Non-pigmented ciliary epithelial cell (primary cell): ENCODE results near the gene L3MBTL1.
"Not testable (repeated sequence)": the region's sequence is repeated elsewhere in the genome, so short reads cannot be mapped to it uniquely, and the experiment has no call there.

Experiments
- DNase-seq: peaks from one replicate; pipeline ENCODE4 v3.0.0-alpha.2; 2010; ENCODE audit warnings: low read depth

Gene L3MBTL1

GRCh38 chr20:43507150-43508080 is at the start of gene L3MBTL1:
Gene L3MBTL1, plus strand, starts transcription at chr20:43507697. Its CDS starts 5,807 bp downstream, at chr20:43513504.
- no peak for DNase-seq

GRCh38 chr20:43458422-43458924 is 49.0 kb upstream of the L3MBTL1 start:
- DNase-seq = no peak

- no peak for DNase-seq
Observed at GRCh38 chr20:43459022-43459942, 48.2 kb upstream of the L3MBTL1 start.

- no peak for DNase-seq
Observed at GRCh38 chr20:43460172-43460829, 47.2 kb upstream of the L3MBTL1 start.

- DNase-seq = no peak
Observed at GRCh38 chr20:43460830-43461200, 46.7 kb upstream of the L3MBTL1 start.

GRCh38 chr20:43461894-43462659 is 45.4 kb upstream of the L3MBTL1 start:
- no peak for DNase-seq

- DNase-seq = no peak
Observed at GRCh38 chr20:43462660-43463526, 44.6 kb upstream of the L3MBTL1 start.

- no peak for DNase-seq
Observed at GRCh38 chr20:43463527-43464218, 43.8 kb upstream of the L3MBTL1 start.

GRCh38 chr20:43464219-43464790 is 43.2 kb upstream of the L3MBTL1 start:
- no peak for DNase-seq

- no peak for DNase-seq
Observed at GRCh38 chr20:43465625-43465943, 41.9 kb upstream of the L3MBTL1 start.

- no peak for DNase-seq
Observed at GRCh38 chr20:43467589-43467988, 39.9 kb upstream of the L3MBTL1 start.

GRCh38 chr20:43472671-43473380 is 34.7 kb upstream of the L3MBTL1 start:
- no peak for DNase-seq

GRCh38 chr20:43473381-43473704 is 34.2 kb upstream of the L3MBTL1 start:
- no peak for DNase-seq

GRCh38 chr20:43477193-43477592 is 30.3 kb upstream of the L3MBTL1 start:
- DNase-seq = no peak

GRCh38 chr20:43477619-43478018 is 29.9 kb upstream of the L3MBTL1 start:
- DNase-seq = no peak

- no peak for DNase-seq
Observed at GRCh38 chr20:43490038-43490437, 17.5 kb upstream of the L3MBTL1 start.

GRCh38 chr20:43492101-43492500 is 15.4 kb upstream of the L3MBTL1 start:
- peak; percentile 18 for DNase-seq

- no peak for DNase-seq
Observed at GRCh38 chr20:43495388-43495787, 12.1 kb upstream of the L3MBTL1 start.

GRCh38 chr20:43502021-43502420 is 5.5 kb upstream of the L3MBTL1 start:
- not testable (repeated sequence) for DNase-seq
